GM18499 (cell line): ENCODE data around the gene CBLB.

Experiments
- ATAC-seq: cut with Tn5 transposase; IDR thresholded peaks from one replicate; pipeline ENCODE4 v1.9.1; 2021; ENCODE audit warnings: moderate number of reproducible peaks; ENCODE audit not compliant: insufficient read depth, unreplicated experiment

The CBLB gene

GRCh38 chr3:105719791-105720190 is 149.0 kb downstream of the CBLB start:
- ATAC-seq = no peak

GRCh38 chr3:105715372-105715771 is 153.4 kb downstream of the CBLB start:
- ATAC-seq = no peak

GRCh38 chr3:105714453-105714852 is 154.4 kb downstream of the CBLB start:
- no peak for ATAC-seq

- no peak for ATAC-seq
Measured at GRCh38 chr3:105708980-105709379, 159.8 kb downstream of the CBLB start.

GRCh38 chr3:105707009-105707408 is 161.8 kb downstream of the CBLB start:
- ATAC-seq = no peak

- ATAC-seq = no peak
Measured at GRCh38 chr3:105704726-105705410, 163.9 kb downstream of the CBLB start.

- ATAC-seq = no peak
Measured at GRCh38 chr3:105700575-105700974, 168.2 kb downstream of the CBLB start.

GRCh38 chr3:105691633-105692032 is 177.2 kb downstream of the CBLB start:
- ATAC-seq = no peak

GRCh38 chr3:105691053-105691452 is 177.8 kb downstream of the CBLB start:
- ATAC-seq = no peak

- ATAC-seq = no peak
Measured at GRCh38 chr3:105688821-105689220, 180.0 kb downstream of the CBLB start.

GRCh38 chr3:105686278-105686897 is 182.4 kb downstream of the CBLB start:
- no peak for ATAC-seq

GRCh38 chr3:105679951-105680350 is 188.9 kb downstream of the CBLB start:
- ATAC-seq = no peak

- ATAC-seq = no peak
Measured at GRCh38 chr3:105678017-105678416, 190.8 kb downstream of the CBLB start.

GRCh38 chr3:105676621-105677300 is 192.1 kb downstream of the CBLB start:
- ATAC-seq = no peak

GRCh38 chr3:105674437-105675065 is 194.3 kb downstream of the CBLB start:
- no peak for ATAC-seq

GRCh38 chr3:105672996-105673395 is 195.8 kb downstream of the CBLB start:
- ATAC-seq = no peak

- ATAC-seq = no peak
Measured at GRCh38 chr3:105662306-105662705, 206.5 kb downstream of the CBLB start.

GRCh38 chr3:105661461-105661860 is 207.4 kb downstream of the CBLB start:
- ATAC-seq = no peak

- no peak for ATAC-seq
Measured at GRCh38 chr3:105656651-105657504, 211.9 kb downstream of the CBLB start.

- ATAC-seq = no peak
Measured at GRCh38 chr3:105653868-105654267, 214.9 kb downstream of the CBLB start.
